ENCODE results near the gene BCL2.

Gene BCL2

GRCh38 chr18:63105636-63106316 lies 213.8 kb downstream of the BCL2 start:
- no peak for FAIRE-seq

- no peak for FAIRE-seq
Measured at GRCh38 chr18:63104868-63105267, 214.7 kb downstream of the BCL2 start.

- no peak for FAIRE-seq
Measured at GRCh38 chr18:63102941-63103744, 216.4 kb downstream of the BCL2 start.

DNA sequence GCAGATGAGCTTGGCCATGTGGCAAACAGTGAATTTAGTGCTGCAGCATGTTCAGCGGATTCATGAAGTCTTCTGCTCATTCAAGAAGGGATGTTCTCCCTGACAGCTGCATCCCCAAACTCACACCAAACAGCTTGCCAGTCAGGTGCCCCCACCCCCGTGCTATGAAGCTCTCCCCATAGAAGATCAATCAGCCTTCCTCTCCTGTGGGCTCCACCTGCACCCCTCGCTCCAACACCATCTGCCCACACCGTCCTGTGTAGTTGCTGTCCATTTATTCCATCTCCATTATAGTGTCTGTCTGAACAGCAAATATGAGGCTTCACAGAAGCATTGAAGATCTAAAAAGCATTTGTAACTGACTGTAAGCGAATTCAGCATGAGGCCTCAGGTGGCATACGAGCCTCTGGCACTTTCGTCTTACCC lies 218.9 kb downstream of the BCL2 start:
- no peak for FAIRE-seq

- no peak for FAIRE-seq
Measured at GRCh38 chr18:63099848-63100629, 219.5 kb downstream of the BCL2 start.

- FAIRE-seq = no peak
Measured at GRCh38 chr18:63099091-63099840, 220.3 kb downstream of the BCL2 start.

DNA sequence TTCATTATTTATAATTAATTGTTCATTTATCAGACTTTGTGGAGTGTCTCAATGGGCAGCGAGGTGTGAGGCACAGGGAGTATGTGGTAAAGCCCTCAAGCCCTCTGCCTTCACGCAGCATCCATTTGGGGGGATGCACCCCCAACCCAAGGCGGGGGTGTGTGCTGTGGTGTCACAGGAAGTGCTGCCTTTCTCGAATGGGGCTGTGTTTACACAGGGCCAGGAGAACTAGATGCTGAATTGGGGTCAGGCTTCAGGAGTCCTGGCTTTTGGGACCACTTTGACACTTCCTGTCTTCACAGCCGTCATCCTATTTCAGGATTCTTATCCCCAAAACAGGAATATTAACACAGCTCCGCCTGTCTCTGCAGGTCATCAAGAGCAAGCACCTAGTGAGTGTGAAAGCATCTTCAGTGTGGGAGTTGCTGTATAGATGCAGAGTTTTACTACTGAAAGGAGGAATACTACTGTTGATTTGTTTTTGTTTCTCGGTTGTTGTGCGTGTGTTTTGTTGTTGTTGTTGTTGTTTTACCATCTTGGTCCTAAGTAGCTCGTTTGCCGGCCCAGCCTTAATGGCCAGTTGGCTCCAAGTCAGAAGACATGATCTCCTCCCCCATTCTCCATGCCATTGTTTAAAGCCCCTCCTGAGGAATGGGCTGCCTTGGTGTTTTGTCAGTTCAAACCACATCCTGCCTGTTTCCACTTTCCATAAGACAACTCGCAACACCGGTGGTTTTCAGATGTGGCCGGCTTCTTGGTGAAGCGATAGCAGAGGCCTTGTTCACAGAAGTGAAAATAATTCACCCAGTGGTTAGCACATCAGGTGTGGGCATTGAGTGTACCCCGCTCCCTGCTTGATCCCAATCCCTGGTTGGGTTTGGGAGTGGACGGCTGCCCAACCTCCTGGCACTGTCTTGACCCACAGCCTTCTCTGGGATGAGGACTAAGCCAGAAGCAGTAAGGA lies 221.3 kb downstream of the BCL2 start:
- FAIRE-seq = no peak

- FAIRE-seq = no peak
Measured at GRCh38 chr18:63097178-63097577, 222.4 kb downstream of the BCL2 start.

DNA sequence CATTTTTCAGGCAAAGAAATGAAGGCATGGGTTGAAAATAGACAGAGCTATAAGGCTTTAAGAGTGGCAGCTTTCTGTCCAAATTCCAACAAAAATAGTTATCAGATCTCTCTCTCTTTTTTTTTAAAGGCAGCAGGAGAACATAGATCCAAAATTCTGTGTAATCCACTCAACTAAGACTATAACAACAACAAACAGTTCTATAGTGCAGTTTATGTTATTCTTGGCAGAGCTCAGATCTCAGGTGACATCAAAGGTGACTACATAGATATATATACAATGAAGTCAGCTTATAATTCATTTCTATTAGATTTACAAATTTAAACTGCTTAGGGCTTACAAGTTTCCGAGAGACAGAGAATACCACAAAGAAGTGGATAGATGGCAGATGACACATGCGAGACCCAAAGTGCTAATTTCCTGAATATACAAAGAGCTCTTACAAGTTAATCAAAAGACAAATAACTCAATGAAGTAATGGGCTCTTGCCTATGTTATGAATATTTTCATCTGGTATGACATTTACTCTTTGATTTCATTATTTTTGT lies 223.2 kb downstream of the BCL2 start:
- FAIRE-seq = no peak

GRCh38 chr18:63095768-63096167 lies 223.8 kb downstream of the BCL2 start:
- no peak for FAIRE-seq

DNA sequence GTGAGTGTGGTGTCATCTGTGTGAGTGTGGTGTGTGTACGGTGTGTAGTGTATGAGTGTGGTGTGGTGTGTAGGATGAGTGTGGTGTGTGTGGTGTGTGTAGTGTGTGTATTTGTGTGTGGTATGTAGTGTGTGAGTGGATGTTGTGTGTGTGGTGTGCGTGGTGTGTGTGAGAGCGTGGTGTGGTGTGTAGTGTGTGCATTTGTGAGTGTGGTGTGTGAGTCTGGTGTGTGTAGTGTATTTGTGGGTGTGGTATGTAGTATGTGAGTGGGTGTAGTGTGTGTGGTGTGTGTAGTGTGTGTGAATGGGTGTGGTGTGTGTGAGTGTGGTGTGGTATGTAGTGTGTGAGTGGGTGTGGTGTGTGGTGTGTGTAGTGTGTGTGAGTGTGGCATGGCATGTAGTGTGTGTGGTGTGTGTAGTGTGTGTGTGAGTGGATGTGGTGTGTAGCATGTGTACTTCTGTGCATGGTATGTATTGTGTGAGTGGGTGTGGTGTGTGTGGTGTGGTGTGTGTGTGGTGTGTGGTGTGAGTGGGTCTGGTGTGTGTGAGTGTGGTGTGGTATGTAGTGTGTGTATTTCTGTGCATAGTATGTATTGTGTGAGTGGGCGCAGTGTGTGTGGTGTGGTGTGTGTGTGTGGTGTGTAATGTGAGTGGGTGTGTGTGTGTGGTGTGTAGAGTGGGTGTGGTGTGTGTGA lies 227.8 kb downstream of the BCL2 start:
- no peak for FAIRE-seq

- no peak for FAIRE-seq
Measured at GRCh38 chr18:63090334-63090733, 229.2 kb downstream of the BCL2 start.

DNA sequence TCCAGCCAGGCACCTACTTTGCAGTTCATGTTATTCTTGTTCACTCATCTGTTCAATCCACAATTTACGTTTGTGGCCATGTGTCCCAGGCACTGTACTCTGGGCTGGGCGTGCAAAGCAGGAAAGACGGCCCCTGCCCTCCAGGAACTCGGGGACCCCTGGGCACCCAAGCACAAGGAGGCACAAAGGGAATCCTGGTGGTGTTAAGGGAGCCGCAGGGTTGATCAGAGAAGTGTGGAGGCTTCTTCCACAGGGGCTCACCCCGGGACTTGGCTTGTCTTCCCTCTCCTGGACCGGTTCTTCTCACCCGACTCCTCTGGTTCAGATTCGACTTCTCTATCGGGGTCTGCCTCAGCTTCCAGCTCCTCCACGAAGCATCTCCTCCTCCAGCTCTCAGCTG lies 230.5 kb downstream of the BCL2 start:
- no peak for FAIRE-seq

DNA sequence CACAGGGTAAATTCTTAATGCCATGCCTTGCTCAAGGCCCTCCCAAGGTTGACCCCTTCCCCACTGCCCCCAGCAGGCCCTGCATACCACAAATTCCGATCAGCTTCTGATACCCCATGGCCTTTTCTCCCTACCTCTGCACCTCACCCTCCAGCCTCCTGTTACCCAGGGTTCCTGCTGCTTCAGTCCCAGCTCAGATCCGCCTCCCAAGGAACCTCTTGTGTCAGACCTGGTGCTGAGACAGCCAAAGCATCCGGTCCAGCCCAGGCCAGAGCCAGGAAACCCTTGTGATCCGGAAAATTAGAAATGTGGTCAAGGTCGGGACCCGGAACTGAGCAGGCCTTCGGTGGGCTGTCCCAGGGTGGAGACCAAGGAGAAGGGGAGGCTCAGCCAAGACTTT lies 231.3 kb downstream of the BCL2 start:
- no peak for FAIRE-seq

- no peak for FAIRE-seq
Measured at GRCh38 chr18:63087421-63088230, 231.9 kb downstream of the BCL2 start.

DNA sequence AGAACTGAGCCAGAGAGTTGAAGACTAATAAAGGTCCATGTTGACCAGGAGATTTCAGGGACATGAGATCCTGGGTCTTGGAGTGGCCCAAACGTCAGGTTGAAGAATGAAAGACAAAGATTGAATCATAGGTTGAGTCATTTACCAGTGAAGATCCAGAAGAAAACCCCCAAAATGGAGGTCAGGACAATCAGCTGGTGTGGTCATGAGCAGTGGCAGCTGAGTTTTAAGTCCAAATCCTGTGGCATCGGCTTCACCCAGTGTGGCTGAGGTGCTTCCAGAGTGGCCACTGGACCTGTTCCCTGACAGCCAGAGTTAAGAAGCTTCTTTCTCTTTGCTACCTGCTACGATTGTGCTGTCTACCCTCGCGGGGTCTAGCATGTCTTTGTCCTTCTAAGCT lies 234.0 kb downstream of the BCL2 start:
- FAIRE-seq = no peak

DNA sequence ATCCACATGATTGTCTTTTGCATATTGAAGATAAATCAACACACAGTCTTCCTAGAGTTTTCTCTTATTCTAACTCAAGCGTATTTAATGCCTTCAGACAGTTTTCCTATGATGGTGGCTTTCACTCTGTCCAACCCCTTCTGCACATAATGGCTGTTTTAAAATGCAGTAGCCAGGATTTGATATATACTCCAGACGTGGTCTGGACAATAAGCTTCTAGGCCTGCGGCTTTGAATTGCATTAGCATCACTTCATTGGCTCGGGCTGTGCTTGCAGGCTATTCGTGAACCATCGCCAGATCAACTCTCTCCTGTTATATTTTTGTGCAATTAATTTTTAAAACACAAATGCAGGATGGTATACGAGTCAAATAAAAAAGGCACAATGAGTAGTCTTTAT lies 235.3 kb downstream of the BCL2 start:
- no peak for FAIRE-seq

GRCh38 chr18:63083555-63083954 lies 236.0 kb downstream of the BCL2 start:
- no peak for FAIRE-seq

GRCh38 chr18:63083020-63083531 lies 236.5 kb downstream of the BCL2 start:
- FAIRE-seq = no peak

Data from G401.6 (cell line).